Measurements from ENCODE around the gene CRYL1. TPM values are rescaled to one million over a fixed set of nuclear protein-coding genes. Genes with fewer than 3 reads are reported as not detected.
A peak's percentile ranks its signal among the peaks of the same experiment; 100 is the strongest.

The CRYL1 gene
- total RNA-seq, 1 donor from 2014 or later: 3.6 TPM

- no peaks in the 10 kb centered on the region for H3K27me3 ChIP-seq
- H3K9ac ChIP-seq: no peak overlapping the region
- Mint-ChIP-seq H3K36me3 (no peaks in the 10 kb centered on the region), H3K27ac (peak overlapping the region; percentile 4), H3K9me3 (no peaks in the 10 kb centered on the region), H3K4me3 (no peak overlapping the region), H3K27me3 (ENCODE audit: insufficient read depth, low read depth) (peaks cover 5% of the 10 kb centered on the region), H3K4me1 (peaks cover 3% of the 10 kb centered on the region)
- no peak for TF ChIP-seq EZH2 (IDR thresholded peaks at IDR 0.05)
- no peak for TF ChIP-seq EZH2phosphoT487 (IDR thresholded peaks at IDR 0.05)
- TF ChIP-seq CTCF (IDR thresholded peaks at IDR 0.05): no peak
- H3F3A ChIP-seq (ENCODE audit: low read depth): no peaks in the 10 kb centered on the region
- H3K4me2 ChIP-seq: no peak overlapping the region
- H3K4me1 ChIP-seq: peaks cover 7% of the 10 kb centered on the region
- H2AFZ ChIP-seq (replicated peaks): no peak overlapping the region
- no peaks in the 10 kb centered on the region for H4K20me1 ChIP-seq (ENCODE audit: low read depth)
- H3K27ac ChIP-seq: no peak overlapping the region
- H3K9me3 ChIP-seq (ENCODE audit: low read depth): no peaks in the 10 kb centered on the region
- DNase-seq (ENCODE audit: low spot score): no peak
- H3K4me3 ChIP-seq: no peak overlapping the region
- no peaks in the 10 kb centered on the region for H3K36me3 ChIP-seq
- H3K79me2 ChIP-seq (ENCODE audit: low read depth): no peaks in the 10 kb centered on the region
Measured at GRCh38 chr13:20377720-20378119, 147.9 kb downstream of the CRYL1 start.

GRCh38 chr13:20375871-20376270 is 149.8 kb downstream of the CRYL1 start:
- Mint-ChIP-seq H3K4me3 (no peak overlapping the region), H3K36me3 (no peaks in the 10 kb centered on the region), H3K4me1 (peaks cover 5% of the 10 kb centered on the region), H3K27ac (no peak overlapping the region), H3K9me3 (no peaks in the 10 kb centered on the region), H3K27me3 (ENCODE audit: insufficient read depth, low read depth) (peaks cover 5% of the 10 kb centered on the region)
- Histone ChIP-seq H3K4me2 (no peak overlapping the region), H4K20me1 (ENCODE audit: low read depth) (no peaks in the 10 kb centered on the region), H3K79me2 (ENCODE audit: low read depth) (no peaks in the 10 kb centered on the region), H3K27me3 (no peaks in the 10 kb centered on the region), H2AFZ (replicated peaks) (no peak overlapping the region), H3K27ac (no peak overlapping the region), H3K9ac (no peak overlapping the region), H3K4me3 (no peak overlapping the region), H3K9me3 (ENCODE audit: low read depth) (no peaks in the 10 kb centered on the region), H3K36me3 (no peaks in the 10 kb centered on the region), H3F3A (ENCODE audit: low read depth) (no peaks in the 10 kb centered on the region), H3K4me1 (peaks cover 7% of the 10 kb centered on the region)
- DNase-seq (ENCODE audit: low spot score): no peak
- TF ChIP-seq EZH2 (IDR thresholded peaks at IDR 0.05) (no peak), EZH2phosphoT487 (IDR thresholded peaks at IDR 0.05) (no peak), CTCF (IDR thresholded peaks at IDR 0.05) (no peak)

- H3K36me3 ChIP-seq: no peaks in the 10 kb centered on the region
- TF ChIP-seq CTCF (IDR thresholded peaks at IDR 0.05) (no peak), EZH2 (IDR thresholded peaks at IDR 0.05) (no peak), EZH2phosphoT487 (IDR thresholded peaks at IDR 0.05) (no peak)
- no peak overlapping the region for H2AFZ ChIP-seq (replicated peaks)
- H3K4me1 ChIP-seq: peaks cover 7% of the 10 kb centered on the region
- Mint-ChIP-seq H3K9me3 (no peaks in the 10 kb centered on the region), H3K27ac (no peak overlapping the region), H3K36me3 (no peaks in the 10 kb centered on the region), H3K4me1 (peaks cover 5% of the 10 kb centered on the region), H3K27me3 (ENCODE audit: insufficient read depth, low read depth) (peaks cover 2% of the 10 kb centered on the region), H3K4me3 (no peak overlapping the region)
- no peaks in the 10 kb centered on the region for H3K79me2 ChIP-seq (ENCODE audit: low read depth)
- H4K20me1 ChIP-seq (ENCODE audit: low read depth): no peaks in the 10 kb centered on the region
- H3K4me3 ChIP-seq: no peak overlapping the region
- no peaks in the 10 kb centered on the region for H3K9me3 ChIP-seq (ENCODE audit: low read depth)
- H3K4me2 ChIP-seq: no peak overlapping the region
- no peak for DNase-seq (ENCODE audit: low spot score)
- H3K27me3 ChIP-seq: no peaks in the 10 kb centered on the region
- no peaks in the 10 kb centered on the region for H3F3A ChIP-seq (ENCODE audit: low read depth)
- H3K9ac ChIP-seq: no peak overlapping the region
- H3K27ac ChIP-seq: no peak overlapping the region
Measured at GRCh38 chr13:20373861-20374260, 151.8 kb downstream of the CRYL1 start.

Measured in neural progenitor cell (in vitro differentiated cells).